Stimulated activated CD8-positive, alpha-beta memory T cell treated with anti-CD3 and anti-CD28 coated beads, Interleukin-4, amount 100 ng/mL, for 48 hours (primary cell): ENCODE data around the gene TTYH3.

ENCODE experiments used
- DNase-seq: peaks from one replicate; pipeline ENCODE4 v3.0.0-alpha.2; 2020

TTYH3 gene

GRCh38 chr7:2637066-2637471, 5.3 kb downstream of the TTYH3 start:
- no peak for DNase-seq

GRCh38 chr7:2637505-2638223, 5.9 kb downstream of the TTYH3 start:
- no peak for DNase-seq

- DNase-seq = no peak
These were observed 6.6 kb downstream of the TTYH3 start for GRCh38 chr7:2638224-2638991.

GRCh38 chr7:2639181-2639681, 7.4 kb downstream of the TTYH3 start:
- no peak for DNase-seq

GRCh38 chr7:2639695-2640481, 8.1 kb downstream of the TTYH3 start:
- no peak for DNase-seq

- no peak for DNase-seq
These were observed 8.7 kb downstream of the TTYH3 start for GRCh38 chr7:2640482-2640830.

GRCh38 chr7:2640846-2641316, 9.1 kb downstream of the TTYH3 start:
- no peak for DNase-seq

- DNase-seq = no peak
These were observed 9.9 kb downstream of the TTYH3 start for GRCh38 chr7:2641406-2642393.

- DNase-seq = no peak
These were observed 11.8 kb downstream of the TTYH3 start for GRCh38 chr7:2643386-2644219.

GRCh38 chr7:2644220-2644561, 12.4 kb downstream of the TTYH3 start:
- no peak for DNase-seq

- no peak for DNase-seq
These were observed 12.9 kb downstream of the TTYH3 start for GRCh38 chr7:2644562-2645273.

- DNase-seq = peak; percentile 66
These were observed 13.6 kb downstream of the TTYH3 start for GRCh38 chr7:2645274-2645868.

- DNase-seq = no peak
These were observed 14.5 kb downstream of the TTYH3 start for GRCh38 chr7:2646336-2646679.

- no peak for DNase-seq
These were observed 15.1 kb downstream of the TTYH3 start for GRCh38 chr7:2646680-2647571.

GRCh38 chr7:2647594-2648172, 15.9 kb downstream of the TTYH3 start:
- no peak for DNase-seq

- DNase-seq = no peak
These were observed 17.5 kb downstream of the TTYH3 start for GRCh38 chr7:2649139-2649838.

- no peak for DNase-seq
These were observed 18.2 kb downstream of the TTYH3 start for GRCh38 chr7:2649991-2650390.

GRCh38 chr7:2650451-2650850, 18.7 kb downstream of the TTYH3 start:
- no peak for DNase-seq
